SK-N-SH (cell line): ENCODE data around the gene TTC39A. TPM values are rescaled to one million over a fixed set of nuclear protein-coding genes. Genes with fewer than 3 reads are reported as not detected.

Source experiments
- CTCF ChIA-PET: fragments of 300-600, 350-600 bp; formaldehyde crosslinking; extraction: SDS; loops from one replicate; lab custom pipeline; 2021; lab: Yijun Ruan, JAX
- POLR2A ChIA-PET: fragments of 350-600 bp; sonication (Branson Sonifier 250); formaldehyde crosslinking; extraction: SDS; loops from one replicate; lab custom pipeline; 2020; ENCODE audit warnings: antibody characterized with exemption, inconsistent platforms; lab: Yijun Ruan, JAX
- DNase-seq: peaks from one replicate; pipeline ENCODE4 v3.0.0; 2012
- H2AFZ ChIP-seq: fragments of 200-600 bp; sonication (generic); 2 replicates; pipeline ENCODE4 v1.8.1; 2016; ENCODE audit warnings: antibody characterized with exemption, mild to moderate bottlenecking, low read depth
- H3F3A ChIP-seq: fragments of 200-600 bp; sonication (generic); replicated peaks from 2 replicates; pipeline ENCODE3; 2016; ENCODE audit warnings: antibody characterized with exemption, mild to moderate bottlenecking; ENCODE audit not compliant: insufficient read depth
- H3K27ac ChIP-seq, 2 experiments: fragments of 200-500 bp in 1 of 2; fragments of 200-600 bp in 1 of 2; sonication (Bioruptor generic) in 1 of 2; sonication (generic), shearing (Covaris generic) in 1 of 2; 2 replicates each; pipeline versions ENCODE4 v1.5.1 to v1.6.1; 2014 to 2016; ENCODE audit warnings: low read depth in 2 of 2, inconsistent platforms in 1 of 2, low read length in 1 of 2, mild to moderate bottlenecking in 1 of 2, mixed read lengths in 1 of 2
- H3K27me3 ChIP-seq: fragments of 200-600 bp; sonication (generic), shearing (Covaris generic); 2 replicates; pipeline ENCODE4 v1.6.1; 2016; ENCODE audit warnings: mixed run types; ENCODE audit not compliant: insufficient read depth
- H3K36me3 ChIP-seq, 2 experiments: fragments of 200-500 bp in 1 of 2; fragments of 200-600 bp in 1 of 2; sonication (Bioruptor generic) in 1 of 2; sonication (generic) in 1 of 2; replicated peaks in 1 of 2; 2 replicates each; pipeline versions ENCODE3 to v1.5.1; 2014 to 2016; ENCODE audit warnings: low read length in 1 of 2, mild to moderate bottlenecking in 1 of 2; ENCODE audit not compliant: insufficient read depth in 2 of 2, control insufficient read depth in 1 of 2
- H3K4me1 ChIP-seq, 2 experiments: fragments of 200-500 bp in 1 of 2; fragments of 200-600 bp in 1 of 2; sonication (Bioruptor generic) in 1 of 2; sonication (generic), shearing (Covaris generic) in 1 of 2; 2 replicates each; pipeline versions ENCODE4 v1.5.1 to v1.6.1; 2014 to 2016; ENCODE audit warnings: low read depth in 1 of 2, low read length in 1 of 2, mixed run types in 1 of 2; ENCODE audit not compliant: insufficient read depth in 2 of 2, control insufficient read depth in 1 of 2
- H3K4me2 ChIP-seq: fragments of 200-600 bp; sonication (generic), shearing (Covaris generic); 2 replicates; pipeline ENCODE4 v1.6.1; 2017; ENCODE audit warnings: mixed run types
- H3K4me3 ChIP-seq, 2 experiments: fragments of 200-500 bp in 1 of 2; fragments of 200-600 bp in 1 of 2; sonication (Bioruptor generic) in 1 of 2; sonication (generic), shearing (Covaris generic) in 1 of 2; 2 replicates each; pipeline versions ENCODE4 v1.5.1 to v1.8.1; 2014 to 2016; ENCODE audit warnings: low read depth in 2 of 2, inconsistent platforms in 1 of 2, low read length in 1 of 2, mild to moderate bottlenecking in 1 of 2, mixed read lengths in 1 of 2, moderate library complexity in 1 of 2
- H3K79me2 ChIP-seq: fragments of 200-600 bp; sonication (generic); 2 replicates; pipeline ENCODE4 v1.8.1; 2017; ENCODE audit warnings: mild to moderate bottlenecking; ENCODE audit not compliant: insufficient read depth
- H3K9ac ChIP-seq: fragments of 200-600 bp; sonication (generic); 2 replicates; pipeline ENCODE4 v1.6.1; 2017; ENCODE audit warnings: mixed run types
- H3K9me2 ChIP-seq: fragments of 200-600 bp; sonication (generic); 2 replicates; pipeline ENCODE4 v1.6.1; 2017; ENCODE audit warnings: mixed run types
- H3K9me3 ChIP-seq: fragments of 200-600 bp; sonication (generic); 2 replicates; pipeline ENCODE4 v1.6.1; 2017; ENCODE audit warnings: mixed run types, mild to moderate bottlenecking, moderate library complexity
- H4K20me1 ChIP-seq: fragments of 200-600 bp; sonication (generic); 2 replicates; pipeline ENCODE4 v1.6.1; 2017; ENCODE audit warnings: mild to moderate bottlenecking, mixed run types; ENCODE audit not compliant: insufficient read depth
- CHD2 ChIP-seq: fragments of 150-350 bp; IDR thresholded peaks from 2 replicates; pipeline ENCODE4 v1.6.1; 2018; ENCODE audit warnings: low read length; ENCODE audit not compliant: partially characterized antibody
- EP300 ChIP-seq, 2 experiments: IDR thresholded peaks; 2 replicates each; pipeline versions ENCODE4 v1.4.0 to v1.6.1; 2012; ENCODE audit warnings: borderline replicate concordance in 1 of 2, low read depth in 1 of 2, low read length in 1 of 2
- FOXJ3 ChIP-seq: sonication (generic); formaldehyde crosslinking; IDR thresholded peaks from 2 replicates; pipeline ENCODE4 v1.5.1; 2020; ENCODE audit warnings: mild to moderate bottlenecking, missing genetic modification reagents
- FOXM1 ChIP-seq: IDR thresholded peaks from 2 replicates; pipeline ENCODE4 v1.4.0; 2012; ENCODE audit warnings: low read depth, mild to moderate bottlenecking
- GABPA ChIP-seq: IDR thresholded peaks from 2 replicates; pipeline ENCODE4 v1.4.0; 2012; ENCODE audit warnings: low read depth, mild to moderate bottlenecking
- GATA2 ChIP-seq: sonication (generic); formaldehyde crosslinking; IDR thresholded peaks from 2 replicates; pipeline ENCODE4 v1.5.0; 2020; ENCODE audit warnings: mild to moderate bottlenecking, missing genetic modification reagents
- MXI1 ChIP-seq: IDR thresholded peaks from 2 replicates; pipeline ENCODE4 v1.6.1; 2012; ENCODE audit warnings: mild to moderate bottlenecking, low read depth, low read length, improper control_type of control experiment
- NFIC ChIP-seq: IDR thresholded peaks from 2 replicates; pipeline ENCODE4 v1.4.0; 2012; ENCODE audit warnings: borderline replicate concordance
- POLR2AphosphoS5 ChIP-seq: IDR thresholded peaks from 2 replicates; pipeline ENCODE4 v1.6.1; 2012; ENCODE audit warnings: low read depth, low read length
- RCOR1 ChIP-seq: fragments of 150-350 bp; IDR thresholded peaks from 2 replicates; pipeline ENCODE4 v1.6.1; 2017; ENCODE audit warnings: antibody characterized with exemption, low read length
- RFX5 ChIP-seq: IDR thresholded peaks from 2 replicates; pipeline ENCODE4 v1.6.1; 2012; ENCODE audit warnings: mild to moderate bottlenecking, improper control_type of control experiment, low read length
- RXRA ChIP-seq: IDR thresholded peaks from 2 replicates; pipeline ENCODE4 v1.4.0; 2012; ENCODE audit warnings: low read depth, mild to moderate bottlenecking, borderline replicate concordance
- SMC3 ChIP-seq: IDR thresholded peaks from 2 replicates; pipeline ENCODE4 v1.6.1; 2012; ENCODE audit warnings: low read depth, low read length, improper control_type of control experiment
- TAF1 ChIP-seq: IDR thresholded peaks from 2 replicates; pipeline ENCODE4 v1.6.1; 2012; ENCODE audit warnings: low read depth, mild to moderate bottlenecking, low read length, moderate library complexity, borderline replicate concordance
- TEAD4 ChIP-seq: IDR thresholded peaks from 2 replicates; pipeline ENCODE4 v1.4.0; 2012; ENCODE audit warnings: mild to moderate bottlenecking, borderline replicate concordance; ENCODE audit not compliant: insufficient read depth
- WGBS: methylation state at CpG from one replicate; pipeline ENCODE4 v1.1.6; 2017; ENCODE audit warnings: low lambda C conversion rate; 5-methylcytosine and 5-hydroxymethylcytosine counted together
- polyA plus RNA-seq, 3 experiments: library from polyadenylated mRNA; depleted of rRNA; stranded (reverse); fragments of >200 nt; gene quantifications; 2 replicates each; pipeline ENCODE4 v1.2.3, GENCODE V29; 2012
- TF ChIP-seq, protein P1 (sequence below): fragments of 200-600 bp; sonication (generic); IDR thresholded peaks from 2 replicates; pipeline ENCODE4 v1.6.1; 2017; ENCODE audit warnings: antibody characterized with exemption, mild to moderate bottlenecking, moderate library complexity
- TF ChIP-seq, protein P2 (sequence below): fragments of 150-350 bp; IDR thresholded peaks from 2 replicates; pipeline ENCODE4 v1.6.1; 2016; ENCODE audit warnings: mild to moderate bottlenecking, low read depth, low read length
- TF ChIP-seq, protein P3 (sequence below): IDR thresholded peaks from 2 replicates; pipeline ENCODE4; 2012
- TF ChIP-seq, protein P4 (sequence below): fragments of 150-350 bp; IDR thresholded peaks from 2 replicates; pipeline ENCODE4 v1.6.1; 2017; ENCODE audit warnings: antibody characterized with exemption, low read length, low read depth, borderline replicate concordance

Gene TTC39A
- polyA plus RNA-seq, 1 of the 3 experiments (the other 2 are of a cell fraction) = 0.97 TPM

DNA sequence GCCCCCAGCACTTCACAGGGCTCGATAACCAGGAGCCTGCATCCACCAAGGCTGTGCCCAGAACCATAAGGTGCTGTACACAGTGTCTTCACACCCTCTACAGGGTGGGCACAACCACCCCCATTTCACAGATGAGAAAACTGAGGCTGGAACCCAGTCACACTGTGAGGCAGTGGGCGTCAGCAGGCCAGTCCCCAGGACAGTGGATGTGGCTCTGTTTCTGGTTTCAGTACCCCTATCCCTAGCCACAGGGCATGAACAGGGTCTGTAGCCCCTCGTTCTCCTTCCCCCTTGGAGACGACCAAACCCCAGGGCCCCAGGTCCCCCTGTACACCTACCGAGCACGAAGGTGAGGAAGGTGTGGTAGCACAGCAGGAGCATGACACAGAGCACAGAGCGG lies 27.6 kb downstream of the TTC39A start (continued):
- TF ChIP-seq, protein P1, sequence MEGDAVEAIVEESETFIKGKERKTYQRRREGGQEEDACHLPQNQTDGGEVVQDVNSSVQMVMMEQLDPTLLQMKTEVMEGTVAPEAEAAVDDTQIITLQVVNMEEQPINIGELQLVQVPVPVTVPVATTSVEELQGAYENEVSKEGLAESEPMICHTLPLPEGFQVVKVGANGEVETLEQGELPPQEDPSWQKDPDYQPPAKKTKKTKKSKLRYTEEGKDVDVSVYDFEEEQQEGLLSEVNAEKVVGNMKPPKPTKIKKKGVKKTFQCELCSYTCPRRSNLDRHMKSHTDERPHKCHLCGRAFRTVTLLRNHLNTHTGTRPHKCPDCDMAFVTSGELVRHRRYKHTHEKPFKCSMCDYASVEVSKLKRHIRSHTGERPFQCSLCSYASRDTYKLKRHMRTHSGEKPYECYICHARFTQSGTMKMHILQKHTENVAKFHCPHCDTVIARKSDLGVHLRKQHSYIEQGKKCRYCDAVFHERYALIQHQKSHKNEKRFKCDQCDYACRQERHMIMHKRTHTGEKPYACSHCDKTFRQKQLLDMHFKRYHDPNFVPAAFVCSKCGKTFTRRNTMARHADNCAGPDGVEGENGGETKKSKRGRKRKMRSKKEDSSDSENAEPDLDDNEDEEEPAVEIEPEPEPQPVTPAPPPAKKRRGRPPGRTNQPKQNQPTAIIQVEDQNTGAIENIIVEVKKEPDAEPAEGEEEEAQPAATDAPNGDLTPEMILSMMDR = no peak
- no peak for TF ChIP-seq TEAD4
- no peak for TF ChIP-seq RCOR1
- TF ChIP-seq CHD2 = no peak
- no peak for TF ChIP-seq EP300 (IDR thresholded peaks at IDR 0.05; ENCODE audit: borderline replicate concordance in 1 of 2, low read depth in 1 of 2, low read length in 1 of 2)
- no peak for TF ChIP-seq GATA2 (CRISPR knock-in tag)
- no peak for TF ChIP-seq GABPA
- TF ChIP-seq NFIC = no peak

DNA sequence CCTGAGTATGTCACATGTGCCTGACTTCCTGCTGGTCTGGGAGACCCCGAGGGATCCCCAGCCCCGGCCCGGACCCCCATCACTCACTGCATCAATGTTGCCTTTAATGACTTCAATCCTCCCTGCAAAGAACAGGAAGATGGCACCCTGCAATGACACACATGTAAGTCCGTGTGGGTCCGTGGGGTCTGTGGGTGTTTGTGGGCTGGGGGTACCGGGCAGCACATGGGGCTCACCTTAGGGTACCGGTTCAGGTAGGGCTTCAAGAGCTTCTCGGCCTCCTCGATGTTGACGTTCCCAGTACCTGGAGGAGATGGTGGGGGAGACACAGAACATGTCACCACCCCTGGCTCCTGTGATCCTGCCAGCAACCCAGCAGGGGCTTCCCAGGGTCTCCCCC lies 28.1 kb downstream of the TTC39A start:
- H3K4me3 ChIP-seq = no peak overlapping the region
- no peaks in the 10 kb centered on the region for H4K20me1 ChIP-seq
- H3F3A ChIP-seq = peaks cover 7% of the 10 kb centered on the region
- H3K27me3 ChIP-seq = no peaks in the 10 kb centered on the region
- DNase-seq = no peak
- peaks cover 0 to 6% of the 10 kb centered on the region in 2 experiments; a peak in 1 of 4 replicates for H3K4me1 ChIP-seq
- no peak overlapping the region for H3K27ac ChIP-seq
- H3K4me2 ChIP-seq = no peak overlapping the region
- CTCF ChIA-PET = no interaction called here
- TF ChIP-seq, protein P2, sequence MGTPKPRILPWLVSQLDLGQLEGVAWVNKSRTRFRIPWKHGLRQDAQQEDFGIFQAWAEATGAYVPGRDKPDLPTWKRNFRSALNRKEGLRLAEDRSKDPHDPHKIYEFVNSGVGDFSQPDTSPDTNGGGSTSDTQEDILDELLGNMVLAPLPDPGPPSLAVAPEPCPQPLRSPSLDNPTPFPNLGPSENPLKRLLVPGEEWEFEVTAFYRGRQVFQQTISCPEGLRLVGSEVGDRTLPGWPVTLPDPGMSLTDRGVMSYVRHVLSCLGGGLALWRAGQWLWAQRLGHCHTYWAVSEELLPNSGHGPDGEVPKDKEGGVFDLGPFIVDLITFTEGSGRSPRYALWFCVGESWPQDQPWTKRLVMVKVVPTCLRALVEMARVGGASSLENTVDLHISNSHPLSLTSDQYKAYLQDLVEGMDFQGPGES = no peak
- TF ChIP-seq SMC3 = no peak
- no peak for TF ChIP-seq GATA2 (CRISPR knock-in tag)
- no peak for TF ChIP-seq MXI1
- TF ChIP-seq RCOR1 = no peak
- POLR2A ChIA-PET = no interaction called here
- no peaks in the 10 kb centered on the region for H3K79me2 ChIP-seq
- H2AFZ ChIP-seq = no peak overlapping the region
- no peaks in the 10 kb centered on the region for H3K36me3 ChIP-seq
- 89% methylated on average over 3 of the region's 10 CpGs for WGBS
- H3K9me3 ChIP-seq = no peaks in the 10 kb centered on the region
- H3K9me2 ChIP-seq = no peaks in the 10 kb centered on the region
- no peak overlapping the region for H3K9ac ChIP-seq

DNA sequence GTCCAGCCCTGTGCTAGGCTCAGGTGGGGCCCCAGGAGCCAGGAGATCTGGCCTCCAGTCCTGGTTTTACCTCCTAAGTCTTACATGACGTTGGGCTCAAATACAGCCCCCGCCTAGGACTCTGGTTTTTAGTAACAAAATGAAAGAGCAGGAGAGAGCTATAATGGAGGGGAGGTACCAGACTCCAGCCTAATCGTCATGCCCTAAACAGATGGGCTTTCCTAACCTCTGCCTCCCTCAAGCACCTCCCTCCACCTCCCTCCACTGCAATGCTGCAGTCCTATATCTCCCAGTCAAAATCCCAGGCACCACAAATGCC lies 28.6 kb downstream of the TTC39A start:
- Histone ChIP-seq H2AFZ (no peak overlapping the region), H3K9me3 (no peaks in the 10 kb centered on the region), H3K9me2 (no peaks in the 10 kb centered on the region), H3K79me2 (no peaks in the 10 kb centered on the region), H4K20me1 (no peaks in the 10 kb centered on the region), H3F3A (peaks cover 7% of the 10 kb centered on the region), H3K4me2 (no peak overlapping the region), H3K27ac (no peak overlapping the region), H3K4me1 (peaks cover 0 to 6% of the 10 kb centered on the region in 2 experiments; a peak in 1 of 4 replicates), H3K9ac (no peak overlapping the region), H3K4me3 (no peak overlapping the region), H3K36me3 (no peaks in the 10 kb centered on the region), H3K27me3 (no peaks in the 10 kb centered on the region)
- no peak for DNase-seq
- WGBS = 88% methylated on average over 2 of the region's 3 CpGs
- POLR2A ChIA-PET = no interaction called here
- CTCF ChIA-PET = no interaction called here
- TF ChIP-seq POLR2AphosphoS5 (no peak), CHD2 (no peak), RFX5 (no peak), GABPA (no peak), EP300 (IDR thresholded peaks at IDR 0.05; ENCODE audit: borderline replicate concordance in 1 of 2, low read depth in 1 of 2, low read length in 1 of 2) (no peak), FOXJ3 (CRISPR knock-in tag) (no peak), FOXM1 (no peak), RXRA (no peak), TAF1 (no peak), GATA2 (CRISPR knock-in tag) (no peak)
- TF ChIP-seq, protein P1 = no peak
- TF ChIP-seq, protein P3, sequence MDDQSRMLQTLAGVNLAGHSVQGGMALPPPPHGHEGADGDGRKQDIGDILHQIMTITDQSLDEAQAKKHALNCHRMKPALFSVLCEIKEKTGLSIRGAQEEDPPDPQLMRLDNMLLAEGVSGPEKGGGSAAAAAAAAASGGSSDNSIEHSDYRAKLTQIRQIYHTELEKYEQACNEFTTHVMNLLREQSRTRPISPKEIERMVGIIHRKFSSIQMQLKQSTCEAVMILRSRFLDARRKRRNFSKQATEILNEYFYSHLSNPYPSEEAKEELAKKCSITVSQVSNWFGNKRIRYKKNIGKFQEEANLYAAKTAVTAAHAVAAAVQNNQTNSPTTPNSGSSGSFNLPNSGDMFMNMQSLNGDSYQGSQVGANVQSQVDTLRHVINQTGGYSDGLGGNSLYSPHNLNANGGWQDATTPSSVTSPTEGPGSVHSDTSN = no peak
- TF ChIP-seq, protein P4, sequence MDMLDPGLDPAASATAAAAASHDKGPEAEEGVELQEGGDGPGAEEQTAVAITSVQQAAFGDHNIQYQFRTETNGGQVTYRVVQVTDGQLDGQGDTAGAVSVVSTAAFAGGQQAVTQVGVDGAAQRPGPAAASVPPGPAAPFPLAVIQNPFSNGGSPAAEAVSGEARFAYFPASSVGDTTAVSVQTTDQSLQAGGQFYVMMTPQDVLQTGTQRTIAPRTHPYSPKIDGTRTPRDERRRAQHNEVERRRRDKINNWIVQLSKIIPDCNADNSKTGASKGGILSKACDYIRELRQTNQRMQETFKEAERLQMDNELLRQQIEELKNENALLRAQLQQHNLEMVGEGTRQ = no peak
